DOHH2 (cell line): ENCODE data around the gene FOXN1.
A peak's percentile ranks its signal among the peaks of the same experiment; 100 is the strongest.

ENCODE experiments used
- H3F3A ChIP-seq: fragments of 200-600 bp; sonication (generic), shearing (Covaris generic); 2 replicates; pipeline ENCODE4 v1.6.0; 2016; ENCODE audit warnings: antibody characterized with exemption, mild to moderate bottlenecking; ENCODE audit not compliant: control insufficient read depth, insufficient read depth
- H3K27ac ChIP-seq: fragments of 200-600 bp; sonication (generic); 2 replicates; pipeline ENCODE4 v1.5.1; 2014; ENCODE audit warnings: low read depth, mild to moderate bottlenecking, low read length, moderate library complexity
- H3K27me3 ChIP-seq: fragments of 200-600 bp; sonication (generic); 2 replicates; pipeline ENCODE4 v1.6.1; 2014; ENCODE audit warnings: mild to moderate bottlenecking, low read length, mixed read lengths; ENCODE audit not compliant: control insufficient read depth
- H3K36me3 ChIP-seq: fragments of 200-600 bp; sonication (generic); 2 replicates; pipeline ENCODE4 v1.6.1; 2014; ENCODE audit warnings: mild to moderate bottlenecking, low read length, moderate library complexity, mixed read lengths; ENCODE audit not compliant: control insufficient read depth
- H3K4me1 ChIP-seq: fragments of 200-600 bp; sonication (generic); 2 replicates; pipeline ENCODE4 v1.6.1; 2014; ENCODE audit warnings: mild to moderate bottlenecking, low read length, mixed read lengths; ENCODE audit not compliant: control insufficient read depth
- H3K4me2 ChIP-seq: fragments of 200-600 bp; sonication (generic); 2 replicates; pipeline ENCODE4 v1.6.0; 2014; ENCODE audit warnings: mild to moderate bottlenecking, low read length, moderate library complexity
- H3K4me3 ChIP-seq: fragments of 200-600 bp; sonication (generic); 2 replicates; pipeline ENCODE4 v1.5.1; 2014; ENCODE audit warnings: mild to moderate bottlenecking, low read length, mixed read lengths
- H3K79me2 ChIP-seq: fragments of 200-600 bp; sonication (generic); 2 replicates; pipeline ENCODE4 v1.6.1; 2014; ENCODE audit warnings: mild to moderate bottlenecking, low read length, mixed read lengths; ENCODE audit not compliant: control insufficient read depth
- H3K9me2 ChIP-seq: fragments of 200-600 bp; sonication (generic); replicated peaks from 2 replicates; pipeline ENCODE4 v1.6.1; 2014; ENCODE audit warnings: mild to moderate bottlenecking, low read length, mixed read lengths; ENCODE audit not compliant: control insufficient read depth
- H3K9me3 ChIP-seq: fragments of 200-600 bp; sonication (generic); 2 replicates; pipeline ENCODE4 v1.6.1; 2014; ENCODE audit warnings: antibody characterized with exemption, low read length, mixed read lengths; ENCODE audit not compliant: control insufficient read depth, insufficient read depth
- H4K20me1 ChIP-seq: fragments of 200-600 bp; sonication (generic); 2 replicates; pipeline ENCODE4 v1.6.0; 2014; ENCODE audit warnings: low read depth, mild to moderate bottlenecking, antibody characterized with exemption, low read length, moderate library complexity; ENCODE audit not compliant: control insufficient read depth, insufficient read depth
- CTCF ChIP-seq: fragments of 200-600 bp; sonication (generic); IDR thresholded peaks from one replicate; pipeline ENCODE4 v1.5.1; 2014; ENCODE audit warnings: antibody characterized with exemption, mild to moderate bottlenecking, low read depth, low read length; ENCODE audit not compliant: poor library complexity, severe bottlenecking
- EZH2phosphoT487 ChIP-seq: fragments of 200-600 bp; sonication (generic); IDR thresholded peaks from 2 replicates; pipeline ENCODE4 v1.6.1; 2017; ENCODE audit warnings: borderline replicate concordance, mild to moderate bottlenecking, antibody characterized with exemption, low read length, moderate library complexity, mixed read lengths

The FOXN1 gene

GRCh38 chr17:28572259-28573039, 66.3 kb downstream of the FOXN1 start:
- Histone ChIP-seq H3K4me2 (peak overlapping the region; percentile 92), H3K9me3 (no peaks in the 10 kb centered on the region), H3K27me3 (no peaks in the 10 kb centered on the region), H3K79me2 (peaks cover 19% of the 10 kb centered on the region), H3K36me3 (peaks cover 44% of the 10 kb centered on the region), H3K4me1 (peaks cover 58% of the 10 kb centered on the region), H3K27ac (peak overlapping the region; percentile 20; the same call in 1 of the 2 replicates), H3F3A (peaks cover 9% of the 10 kb centered on the region), H3K4me3 (peak overlapping the region; percentile 84), H3K9me2 (no peaks in the 10 kb centered on the region), H4K20me1 (no peaks in the 10 kb centered on the region; the same call in 1 of the 2 replicates)
- no peak for TF ChIP-seq CTCF
- no peak for TF ChIP-seq EZH2phosphoT487

GRCh38 chr17:28573040-28573380, 66.9 kb downstream of the FOXN1 start:
- no peak overlapping the region for H3K4me2 ChIP-seq
- peaks cover 55% of the 10 kb centered on the region for H3K4me1 ChIP-seq

GRCh38 chr17:28573521-28573920, 67.4 kb downstream of the FOXN1 start:
- no peaks in the 10 kb centered on the region for H3K9me3 ChIP-seq
- H3K36me3 ChIP-seq, result peaks cover 54% of the 10 kb centered on the region
- no peak overlapping the region for H3K4me3 ChIP-seq
- no peak overlapping the region for H3K4me2 ChIP-seq
- no peak overlapping the region for H3K27ac ChIP-seq
- peaks cover 12% of the 10 kb centered on the region for H3F3A ChIP-seq
- TF ChIP-seq EZH2phosphoT487 (no peak), CTCF (no peak)
- H4K20me1 ChIP-seq, result no peaks in the 10 kb centered on the region
- H3K79me2 ChIP-seq, result peaks cover 19% of the 10 kb centered on the region
- no peaks in the 10 kb centered on the region for H3K27me3 ChIP-seq
- peaks cover 50% of the 10 kb centered on the region for H3K4me1 ChIP-seq
- H3K9me2 ChIP-seq, result no peaks in the 10 kb centered on the region

More at GRCh38 chr17:28573040-28573380, 66.9 kb downstream of the FOXN1 start:
- Histone ChIP-seq H3K27ac (no peak overlapping the region), H3K4me3 (no peak overlapping the region), H3K9me2 (no peaks in the 10 kb centered on the region), H4K20me1 (no peaks in the 10 kb centered on the region), H3K79me2 (peaks cover 19% of the 10 kb centered on the region), H3K27me3 (no peaks in the 10 kb centered on the region), H3K36me3 (peaks cover 49% of the 10 kb centered on the region), H3K9me3 (no peaks in the 10 kb centered on the region), H3F3A (peaks cover 11% of the 10 kb centered on the region)
- TF ChIP-seq CTCF (no peak), EZH2phosphoT487 (no peak)
